Panc1 (cell line): Measurements from ENCODE around the gene RNF6. TPM values are rescaled to one million over a fixed set of nuclear protein-coding genes. Genes with fewer than 3 reads are reported as not detected.

Experiments used
- ATAC-seq: fragments of 200-7000 bp; cut with Tn5 transposase; 2 replicates; pipeline ENCODE4 v1.9.1; 2020; ENCODE audit warnings: mild to moderate bottlenecking, moderate library complexity
- BruUV-seq: library from RNA; stranded (reverse); fragments of 400-500 nt; replicated peaks from 2 replicates; lab custom pipeline; 2021; lab: Mats Ljungman, UMichigan
- CTCF ChIA-PET: fragments of 300-600 bp; sonication (Branson Sonifier 250); formaldehyde crosslinking; loops from one replicate; lab custom pipeline; 2022; ENCODE audit warnings: antibody characterized with exemption; lab: Charles Lee
- POLR2A ChIA-PET: fragments of 300-600 bp; sonication (Branson Sonifier 250); formaldehyde crosslinking; loops from one replicate; lab custom pipeline; 2022; ENCODE audit warnings: antibody characterized with exemption; lab: Charles Lee
- DNase-seq: peaks from one replicate; pipeline ENCODE4 v3.0.0-alpha.2; 2010; ENCODE audit warnings: low read depth, low spot score
- H3K27ac ChIP-seq: 2 replicates; pipeline ENCODE4 v1.5.1; 2011; ENCODE audit warnings: mild to moderate bottlenecking, low read length, inconsistent platforms
- H3K27me3 ChIP-seq: fragments of 200-500 bp; sonication (Bioruptor generic); 2 replicates; pipeline ENCODE4 v1.6.0; 2014; ENCODE audit warnings: low read length, inconsistent platforms; ENCODE audit not compliant: control insufficient read depth, insufficient read depth
- H3K36me3 ChIP-seq: fragments of 200-500 bp; sonication (Bioruptor generic); 2 replicates; pipeline ENCODE4 v1.5.1; 2014; ENCODE audit warnings: inconsistent platforms, mild to moderate bottlenecking, low read length, moderate library complexity; ENCODE audit not compliant: control insufficient read depth, insufficient read depth
- H3K4me1 ChIP-seq: 2 replicates; pipeline ENCODE4 v1.5.1; 2011; ENCODE audit warnings: inconsistent platforms, mild to moderate bottlenecking, low read length, moderate library complexity; ENCODE audit not compliant: control insufficient read depth, insufficient read depth
- H3K4me3 ChIP-seq, 2 experiments: 2 replicates each; pipeline ENCODE4 v1.5.1; 2011 to 2012; ENCODE audit warnings: low read depth in 2 of 2, low read length in 2 of 2, mild to moderate bottlenecking in 2 of 2, inconsistent platforms in 1 of 2, moderate library complexity in 1 of 2
- H3K9me3 ChIP-seq: fragments of 200-500 bp; sonication (Bioruptor generic); 2 replicates; pipeline ENCODE4 v1.5.1; 2014; ENCODE audit warnings: low read depth, mild to moderate bottlenecking, inconsistent platforms, low read length, moderate library complexity; ENCODE audit not compliant: control insufficient read depth, insufficient read depth
- CTCF ChIP-seq: fragments of 450-650 bp; IDR thresholded peaks from 2 replicates; pipeline ENCODE4 v1.5.1; 2017; ENCODE audit warnings: mild to moderate bottlenecking
- POLR2AphosphoS5 ChIP-seq: IDR thresholded peaks from 2 replicates; pipeline ENCODE4 v1.6.1; 2012; ENCODE audit warnings: mild to moderate bottlenecking, low read depth, low read length, moderate library complexity
- REST ChIP-seq, 2 experiments: IDR thresholded peaks; 2 replicates each; pipeline ENCODE4 v1.6.1; 2011 to 2012; ENCODE audit warnings: low read depth in 2 of 2, control low read depth in 1 of 2, low read length in 1 of 2, mild to moderate bottlenecking in 1 of 2, moderate library complexity in 1 of 2; ENCODE audit not compliant: insufficient read depth in 1 of 2
- SIN3A ChIP-seq: IDR thresholded peaks from 2 replicates; pipeline ENCODE4 v1.6.1; 2012; ENCODE audit warnings: low read depth, mild to moderate bottlenecking, low read length, moderate library complexity, borderline replicate concordance; ENCODE audit not compliant: insufficient read depth
- TCF7L2 ChIP-seq: IDR thresholded peaks from 2 replicates; pipeline ENCODE4 v1.6.1; 2011; ENCODE audit warnings: mild to moderate bottlenecking, low read depth, low read length, inconsistent platforms
- in situ Hi-C: cut with HindIII; loops from 2 replicates; pipeline ENCODE4 v1.10.0; 2016; ENCODE audit warnings: low sequenced_read_pairs, low pct_unique_long_range_greater_than_20kb
- intact Hi-C: fragments of 100-400 bp; cut with micrococcal nuclease; formaldehyde crosslinking; loops from one replicate; pipeline ENCODE4 v1.10.0; 2022; ENCODE audit not compliant: unreplicated experiment
- total RNA-seq: library from RNA; stranded (reverse); gene quantifications from one replicate; pipeline ENCODE4 v1.2.1, GENCODE V29; 2021; ENCODE audit not compliant: unreplicated experiment

The RNF6 gene
- total RNA-seq, 1 experiment from 2014 or later = 38.0 TPM

- TF ChIP-seq POLR2AphosphoS5 (no peak), CTCF (no peak), SIN3A (no peak), REST (IDR thresholded peaks at IDR 0.05; ENCODE audit: insufficient read depth in 1 of 2, low read depth in 2 of 2, low read length in 1 of 2) (no peak)
- ATAC-seq = no peak
- Histone ChIP-seq H3K27me3 (no peaks in the 10 kb centered on the region), H3K27ac (no peak overlapping the region), H3K9me3 (no peaks in the 10 kb centered on the region), H3K36me3 (no peaks in the 10 kb centered on the region), H3K4me1 (no peaks in the 10 kb centered on the region), H3K4me3 (no peak overlapping the region)
- intact Hi-C loops (no loop called here), in situ Hi-C loops (no loop called here)
- no peak for DNase-seq
- ChIA-PET POLR2A (no interaction called here), CTCF (no interaction called here)
- BruUV-seq = no TSS peak
Observed at GRCh38 chr13:26230703-26231102, 8.6 kb upstream of the RNF6 start.

GRCh38 chr13:26229080-26229615 is 7.0 kb upstream of the RNF6 start:
- POLR2A ChIA-PET = no interaction called here
- TF ChIP-seq POLR2AphosphoS5 (no peak), TCF7L2 (no peak)

GRCh38 chr13:26228096-26228495 is 6.0 kb upstream of the RNF6 start:
- H3K27me3 ChIP-seq = no peaks in the 10 kb centered on the region
- intact Hi-C loops (no loop called here), in situ Hi-C loops (no loop called here)
- H3K36me3 ChIP-seq = no peaks in the 10 kb centered on the region
- no peak overlapping the region for H3K4me3 ChIP-seq
- no peak overlapping the region for H3K27ac ChIP-seq
- no peak for ATAC-seq
- POLR2A ChIA-PET = interaction anchor here (0.5 kb wide), 1 partner anchor 1856 kb away, joined by 5 read pairs; no protein-coding TSS in a partner anchor
- BruUV-seq = no TSS peak
- CTCF ChIA-PET = no interaction called here
- H3K9me3 ChIP-seq = no peaks in the 10 kb centered on the region
- no peak for DNase-seq
- H3K4me1 ChIP-seq = peaks cover under 1% of the 10 kb centered on the region; the same call in 1 of the 2 replicates
- TF ChIP-seq SIN3A (no peak), POLR2AphosphoS5 (no peak), CTCF (no peak), REST (IDR thresholded peaks at IDR 0.05; ENCODE audit: insufficient read depth in 1 of 2, low read depth in 2 of 2, low read length in 1 of 2) (no peak), TCF7L2 (no peak)

More at GRCh38 chr13:26229080-26229615, 7.0 kb upstream of the RNF6 start:
- H3K4me1 ChIP-seq = no peaks in the 10 kb centered on the region
- intact Hi-C loops (no loop called here), in situ Hi-C loops (no loop called here)
- no peaks in the 10 kb centered on the region for H3K36me3 ChIP-seq
- DNase-seq (no peak), ATAC-seq (no peak)
- no peaks in the 10 kb centered on the region for H3K9me3 ChIP-seq
- no TSS peak for BruUV-seq
- no peaks in the 10 kb centered on the region for H3K27me3 ChIP-seq
- H3K4me3 ChIP-seq = no peak overlapping the region
- CTCF ChIA-PET = no interaction called here
- H3K27ac ChIP-seq = no peak overlapping the region
